B cell (primary cell): ENCODE data around the gene ERVFRD-1. TPM values are rescaled to one million over a fixed set of nuclear protein-coding genes. Genes with fewer than 3 reads are reported as not detected.

Experiments
- ATAC-seq: fragments of 200-7000 bp; cut with Tn5 transposase; one replicate; pipeline ENCODE4 v1.10.0; 2021; ENCODE audit warnings: low read depth, mild to moderate bottlenecking, moderate number of reproducible peaks, moderate library complexity
- CTCF ChIA-PET: fragments of 350-600 bp; sonication (Branson Sonifier 250); formaldehyde crosslinking; loops from one replicate; lab custom pipeline; 2021; ENCODE audit warnings: antibody characterized with exemption, inconsistent platforms; lab: Charles Lee
- POLR2A ChIA-PET: fragments of 350-600 bp; sonication (Branson Sonifier 250); formaldehyde crosslinking; loops from one replicate; lab custom pipeline; 2021; ENCODE audit warnings: antibody characterized with exemption; lab: Charles Lee
- DNase-seq: peaks from one replicate; pipeline ENCODE4 v3.0.0; 2013
- H2AFZ ChIP-seq: 2 replicates; pipeline ENCODE4 v1.6.1; 2012; ENCODE audit warnings: mild to moderate bottlenecking, low read depth, low read length; ENCODE audit not compliant: insufficient read depth, poor library complexity, severe bottlenecking
- H3K27ac ChIP-seq, 2 donors: 1 replicate in 1 of 2; 2 replicates in 1 of 2; pipeline ENCODE4 v1.5.1; 2012 to 2013; ENCODE audit warnings: low read length in 2 of 2, mild to moderate bottlenecking in 2 of 2, moderate library complexity in 1 of 2
- H3K27me3 ChIP-seq, 4 experiments: fragments of 200-600 bp in 1 of 4; sonication (generic) in 1 of 4; replicated peaks in 1 of 4; 1 replicate in 2 of 4; 2 replicates in 2 of 4; pipeline versions ENCODE4 v1.6.1 to v1.7.0; 2013 to 2016; ENCODE audit warnings: low read length in 3 of 4, mild to moderate bottlenecking in 2 of 4, mixed read lengths in 1 of 4, moderate library complexity in 1 of 4; ENCODE audit not compliant: insufficient read depth in 4 of 4, control insufficient read depth in 3 of 4; ENCODE audit errors: control extremely low read depth in 1 of 4
- H3K36me3 ChIP-seq, 2 experiments: replicated peaks in 1 of 2; 1 replicate in 1 of 2; 2 replicates in 1 of 2; pipeline versions ENCODE4 v1.6.1 to v1.7.1; 2013; ENCODE audit warnings: low read length in 1 of 2; ENCODE audit not compliant: insufficient read depth in 2 of 2, control insufficient read depth in 1 of 2; ENCODE audit errors: control extremely low read depth in 1 of 2, extremely low read depth in 1 of 2
- H3K4me1 ChIP-seq, 2 donors: fragments of 200-600 bp in 1 of 2; sonication (generic) in 1 of 2; 1 replicate in 1 of 2; 2 replicates in 1 of 2; pipeline versions ENCODE4 v1.5.1 to v1.6.1; 2013 to 2017; ENCODE audit warnings: low read length in 2 of 2; ENCODE audit not compliant: control insufficient read depth in 2 of 2, insufficient read depth in 2 of 2
- H3K4me2 ChIP-seq: replicated peaks from 2 replicates; pipeline ENCODE3; 2012; ENCODE audit warnings: mild to moderate bottlenecking, low read depth, low read length; ENCODE audit not compliant: poor library complexity, severe bottlenecking
- H3K4me3 ChIP-seq, 5 experiments: fragments of 200-600 bp in 1 of 5; sonication (generic) in 1 of 5; 1 replicate in 3 of 5; 2 replicates in 2 of 5; pipeline versions ENCODE4 v1.5.1 to v1.7.0; 2011 to 2016; ENCODE audit warnings: low read length in 4 of 5, mild to moderate bottlenecking in 4 of 5, low read depth in 2 of 5, control low read depth in 1 of 5, moderate library complexity in 1 of 5; ENCODE audit not compliant: insufficient read depth in 1 of 5; ENCODE audit errors: control extremely low read depth in 1 of 5, extremely low read depth in 1 of 5
- H3K79me2 ChIP-seq: fragments of 200-600 bp; sonication (generic); one replicate; pipeline ENCODE4 v1.6.0; 2016; ENCODE audit warnings: low read length; ENCODE audit not compliant: control insufficient read depth, insufficient read depth
- H3K9ac ChIP-seq: fragments of 200-600 bp; sonication (generic); 2 replicates; pipeline ENCODE4 v1.6.1; 2017; ENCODE audit warnings: mild to moderate bottlenecking, low read length, moderate library complexity
- H3K9me3 ChIP-seq, 3 donors: one replicate each; pipeline versions ENCODE4 v1.6.1 to v1.7.1; 2013; ENCODE audit warnings: low read length in 2 of 3; ENCODE audit not compliant: control insufficient read depth in 2 of 3, insufficient read depth in 1 of 3; ENCODE audit errors: control extremely low read depth in 1 of 3
- H4K20me1 ChIP-seq: 2 replicates; pipeline ENCODE4 v1.6.0; 2012; ENCODE audit warnings: mild to moderate bottlenecking, low read length; ENCODE audit not compliant: insufficient read depth, control insufficient read depth, poor library complexity, severe bottlenecking
- H3K27ac Mint-ChIP-seq: one replicate; pipeline ENCODE4 v1.8.0; 2021; ENCODE audit warnings: mixed read lengths
- H3K27me3 Mint-ChIP-seq: one replicate; pipeline ENCODE4 v1.8.0; 2021; ENCODE audit warnings: mixed read lengths
- H3K4me1 Mint-ChIP-seq: one replicate; pipeline ENCODE4 v1.8.0; 2021; ENCODE audit warnings: mixed read lengths
- H3K4me3 Mint-ChIP-seq: one replicate; pipeline ENCODE4 v1.8.0; 2021; ENCODE audit warnings: mixed read lengths
- H3K9me3 Mint-ChIP-seq: one replicate; pipeline ENCODE4 v1.8.0; 2022; ENCODE audit warnings: mixed read lengths; ENCODE audit not compliant: insufficient read depth
- EZH2 ChIP-seq: IDR thresholded peaks from 2 replicates; pipeline ENCODE4 v1.6.1; 2012; ENCODE audit warnings: borderline replicate concordance, low read depth, mild to moderate bottlenecking, moderate library complexity, low read length; ENCODE audit not compliant: insufficient read depth, poor library complexity, severe bottlenecking
- WGBS: methylation state at CpG from one replicate; pipeline ENCODE4 v1.1.5; 2013; ENCODE audit warnings: missing lambda C conversion rate; ENCODE audit not compliant: insufficient coverage; 5-methylcytosine and 5-hydroxymethylcytosine counted together
- intact Hi-C: fragments of 100-400 bp; cut with micrococcal nuclease; formaldehyde crosslinking; loops from one replicate; pipeline ENCODE4 v1.10.0; 2022
- polyA plus RNA-seq: library from polyadenylated mRNA; depleted of rRNA; stranded (reverse); fragments of >200 nt; gene quantifications from 2 replicates; pipeline ENCODE4 v1.2.3, GENCODE V29; 2012
- total RNA-seq, 2 donors: library from RNA; stranded (reverse); fragments of 120-200 nt in 1 of 2; gene quantifications; 1 replicate in 1 of 2; 2 replicates in 1 of 2; pipeline versions ENCODE4 v1.2.3 to v1.2.4, GENCODE V29; 2013 to 2022
- TF ChIP-seq, protein P1 (sequence below): fragments of 200-600 bp; IDR thresholded peaks from one replicate; pipeline ENCODE4 v1.8.0; 2022; ENCODE audit warnings: antibody characterized with exemption, mild to moderate bottlenecking

The ERVFRD-1 gene
- total and polyA plus RNA-seq, 2 donors (not counting 1 experiment from before 2014, with no cell fraction given): not detected

DNA sequence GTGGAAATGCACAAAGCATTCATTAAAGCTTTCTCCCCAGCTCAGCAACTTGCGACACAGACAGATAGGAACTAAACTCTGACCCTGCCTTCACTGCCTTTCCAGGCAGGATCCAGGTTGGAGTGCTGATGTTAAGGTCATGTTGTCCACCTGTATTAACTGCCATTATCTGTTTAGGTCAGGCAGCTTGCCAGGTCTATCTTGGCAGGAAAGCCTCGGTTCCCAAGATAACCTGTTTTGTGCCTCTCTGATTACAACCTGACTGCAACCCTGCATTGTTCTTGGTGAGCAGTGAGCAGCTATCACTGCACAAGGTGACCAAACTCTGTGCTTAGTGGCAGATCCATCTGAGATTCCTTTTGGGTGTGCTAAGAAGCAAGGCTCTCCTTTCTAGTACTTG lies 44.2 kb downstream of the ERVFRD-1 start:
- no peaks in the 10 kb centered on the region for H4K20me1 ChIP-seq
- no peaks in the 10 kb centered on the region for H3K79me2 ChIP-seq
- no peak overlapping the region for H3K4me3 ChIP-seq
- no peak for DNase-seq
- no peak overlapping the region for H3K4me2 ChIP-seq
- no peak overlapping the region for H2AFZ ChIP-seq
- ChIA-PET CTCF (interaction anchor here (0.9 to 4.8 kb wide), 5 partner anchors 11 to 587 kb away, joined by 3 to 32 read pairs (median 6); no protein-coding TSS in a partner anchor), POLR2A (no interaction called here)
- no peak overlapping the region for H3K27ac Mint-ChIP-seq
- peaks cover 9% of the 10 kb centered on the region for H3K27me3 Mint-ChIP-seq
- H3K27ac ChIP-seq: no peak overlapping the region
- H3K36me3 ChIP-seq: no peaks in the 10 kb centered on the region
- H3K9me3 Mint-ChIP-seq: no peaks in the 10 kb centered on the region
- H3K9ac ChIP-seq: no peak overlapping the region
- intact Hi-C loops: loop anchor here (5.0 kb wide), 1 partner anchor 265 kb away; no protein-coding TSS in a partner anchor
- H3K4me3 Mint-ChIP-seq: no peak overlapping the region
- no peaks in the 10 kb centered on the region for H3K9me3 ChIP-seq
- no peaks in the 10 kb centered on the region for H3K27me3 ChIP-seq
- H3K4me1 ChIP-seq: no peaks in the 10 kb centered on the region
- no peaks in the 10 kb centered on the region for H3K4me1 Mint-ChIP-seq
- 62% methylated on average over 1 of the region's 2 CpGs for WGBS
- TF ChIP-seq, protein P1, sequence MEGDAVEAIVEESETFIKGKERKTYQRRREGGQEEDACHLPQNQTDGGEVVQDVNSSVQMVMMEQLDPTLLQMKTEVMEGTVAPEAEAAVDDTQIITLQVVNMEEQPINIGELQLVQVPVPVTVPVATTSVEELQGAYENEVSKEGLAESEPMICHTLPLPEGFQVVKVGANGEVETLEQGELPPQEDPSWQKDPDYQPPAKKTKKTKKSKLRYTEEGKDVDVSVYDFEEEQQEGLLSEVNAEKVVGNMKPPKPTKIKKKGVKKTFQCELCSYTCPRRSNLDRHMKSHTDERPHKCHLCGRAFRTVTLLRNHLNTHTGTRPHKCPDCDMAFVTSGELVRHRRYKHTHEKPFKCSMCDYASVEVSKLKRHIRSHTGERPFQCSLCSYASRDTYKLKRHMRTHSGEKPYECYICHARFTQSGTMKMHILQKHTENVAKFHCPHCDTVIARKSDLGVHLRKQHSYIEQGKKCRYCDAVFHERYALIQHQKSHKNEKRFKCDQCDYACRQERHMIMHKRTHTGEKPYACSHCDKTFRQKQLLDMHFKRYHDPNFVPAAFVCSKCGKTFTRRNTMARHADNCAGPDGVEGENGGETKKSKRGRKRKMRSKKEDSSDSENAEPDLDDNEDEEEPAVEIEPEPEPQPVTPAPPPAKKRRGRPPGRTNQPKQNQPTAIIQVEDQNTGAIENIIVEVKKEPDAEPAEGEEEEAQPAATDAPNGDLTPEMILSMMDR: no peak
- TF ChIP-seq EZH2: no peak
- no peak for ATAC-seq

DNA sequence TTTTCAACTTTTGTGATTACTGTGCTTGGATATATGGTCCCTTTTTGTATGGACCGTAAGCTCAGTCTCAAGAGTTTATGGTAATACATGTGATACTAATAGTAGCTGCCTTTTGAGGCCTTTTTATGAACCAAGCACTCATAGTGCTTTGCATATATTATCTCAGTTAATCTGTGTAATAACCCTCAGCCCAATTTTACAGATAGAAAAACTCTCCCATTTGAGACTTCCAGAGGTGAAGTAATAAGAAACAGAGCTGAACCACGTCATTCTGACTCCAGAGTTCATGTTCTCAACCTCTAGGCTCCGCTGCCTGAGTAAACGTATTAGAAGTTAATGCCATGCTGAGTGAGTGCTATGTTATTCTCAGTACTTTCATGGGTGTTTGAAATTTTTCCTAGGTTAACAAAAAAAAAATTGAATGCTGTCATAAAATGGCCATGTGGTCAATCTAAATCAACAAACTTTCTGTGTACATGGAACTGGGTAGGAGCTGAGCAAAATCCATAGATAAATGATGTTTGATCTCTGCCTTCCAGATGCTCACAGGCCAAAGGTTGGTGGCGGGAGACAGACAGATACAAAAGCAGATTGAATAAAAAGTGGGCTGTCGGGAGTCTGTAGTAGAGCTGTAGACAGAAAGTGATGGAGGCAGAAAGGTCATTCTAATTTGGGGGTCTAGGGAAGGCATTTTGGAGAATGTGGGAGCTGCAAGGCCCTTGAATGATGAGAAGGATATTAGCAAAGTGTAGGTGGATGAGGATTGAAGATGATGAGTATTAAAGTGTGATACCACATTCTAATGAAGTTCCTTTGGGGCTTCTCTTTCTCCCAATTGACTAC lies 44.8 kb downstream of the ERVFRD-1 start:
- POLR2A ChIA-PET: no interaction called here
- no peak overlapping the region for H3K27ac Mint-ChIP-seq
- 92% methylated on average over 5 of the region's 6 CpGs for WGBS

More for the DNA sequence above, 44.8 kb downstream of the ERVFRD-1 start:
- Histone ChIP-seq H4K20me1 (no peaks in the 10 kb centered on the region), H2AFZ (no peak overlapping the region), H3K9ac (no peak overlapping the region), H3K36me3 (no peaks in the 10 kb centered on the region), H3K79me2 (no peaks in the 10 kb centered on the region), H3K4me2 (no peak overlapping the region), H3K27me3 (no peaks in the 10 kb centered on the region), H3K4me3 (no peak overlapping the region), H3K4me1 (no peaks in the 10 kb centered on the region), H3K9me3 (no peaks in the 10 kb centered on the region), H3K27ac (no peak overlapping the region)
- CTCF ChIA-PET: interaction anchor here (0.6 to 4.8 kb wide), 7 partner anchors 10 to 590 kb away, joined by 3 to 32 read pairs (median 4); no protein-coding TSS in a partner anchor
- ATAC-seq (no peak), DNase-seq (no peak)
- Mint-ChIP-seq H3K27me3 (peaks cover 9% of the 10 kb centered on the region), H3K4me3 (no peak overlapping the region), H3K4me1 (no peaks in the 10 kb centered on the region), H3K9me3 (no peaks in the 10 kb centered on the region)
- intact Hi-C loops: loop anchor here (5.0 kb wide), 1 partner anchor 264 kb away; no protein-coding TSS in a partner anchor
- no peak for TF ChIP-seq EZH2
- TF ChIP-seq, protein P1: no peak
